Hematopoietic multipotent progenitor cell treated with erythropoietin and hydrocortisone succinate and interleukin-3 and kit ligand, for 17 days (in vitro differentiated cells): Measurements from ENCODE around the gene RABEP2.
"Not testable (repeated sequence)": the region's sequence is repeated elsewhere in the genome, so short reads cannot be mapped to it uniquely, and the experiment has no call there.

ENCODE experiments used
- DNase-seq: peaks from one replicate; pipeline ENCODE4 v3.0.0-alpha.2; 2015; ENCODE audit warnings: low spot score

RABEP2 gene

DNA sequence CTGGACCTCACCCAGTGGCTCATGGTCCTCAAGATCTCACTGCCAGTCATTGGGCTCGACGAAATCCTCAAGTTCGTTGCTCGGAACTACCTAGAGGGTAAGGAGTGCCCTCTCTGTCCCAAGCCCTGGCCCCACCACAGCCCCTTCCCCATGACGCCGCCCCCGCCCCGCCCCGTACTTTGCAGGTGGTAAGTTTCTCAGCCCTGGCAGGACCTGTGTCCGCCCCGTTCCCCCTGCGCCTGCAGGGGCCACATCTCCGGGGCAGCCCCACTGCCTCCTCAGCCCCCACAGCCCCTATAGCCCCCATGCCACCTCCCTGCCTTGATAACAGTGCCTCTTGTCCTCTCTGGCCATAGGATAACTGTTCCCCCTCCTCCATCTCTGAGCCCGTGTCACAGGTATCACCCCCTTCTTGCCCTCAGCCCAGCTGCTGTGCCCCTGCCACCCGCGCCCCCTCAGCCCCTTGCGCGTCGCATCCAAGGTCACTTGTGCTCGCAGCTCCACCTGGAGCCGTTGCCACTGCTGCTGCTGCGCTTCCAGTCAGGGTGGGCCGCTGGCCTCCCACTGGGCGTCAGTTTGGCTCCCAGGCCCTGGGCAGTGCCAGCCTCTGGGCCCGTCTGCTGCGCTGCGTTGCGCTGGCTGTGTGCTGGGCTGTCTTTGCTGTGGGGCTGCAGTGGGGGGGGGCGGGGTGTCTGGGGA, 21.5 kb downstream of the RABEP2 start:
- DNase-seq, result no peak

DNA sequence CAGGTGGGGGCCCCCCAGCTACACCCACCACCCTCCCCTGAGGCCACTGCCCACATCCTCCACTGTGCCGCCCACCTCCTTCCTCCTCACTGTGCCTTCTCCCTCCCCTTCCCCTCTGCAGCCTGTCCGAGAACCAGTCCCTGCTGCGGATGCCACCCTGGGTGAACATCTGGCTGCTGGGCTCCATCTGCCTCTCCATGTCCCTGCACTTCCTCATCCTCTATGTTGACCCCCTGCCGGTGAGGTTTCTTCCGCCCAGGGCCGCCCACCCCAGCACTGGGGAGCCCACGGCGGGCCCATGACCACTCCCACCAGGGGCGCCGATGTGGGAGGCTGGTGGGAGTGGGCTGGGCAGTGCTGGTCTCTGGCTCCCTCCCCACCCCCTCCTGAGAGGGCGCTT, 22.1 kb downstream of the RABEP2 start:
- no peak for DNase-seq

DNA sequence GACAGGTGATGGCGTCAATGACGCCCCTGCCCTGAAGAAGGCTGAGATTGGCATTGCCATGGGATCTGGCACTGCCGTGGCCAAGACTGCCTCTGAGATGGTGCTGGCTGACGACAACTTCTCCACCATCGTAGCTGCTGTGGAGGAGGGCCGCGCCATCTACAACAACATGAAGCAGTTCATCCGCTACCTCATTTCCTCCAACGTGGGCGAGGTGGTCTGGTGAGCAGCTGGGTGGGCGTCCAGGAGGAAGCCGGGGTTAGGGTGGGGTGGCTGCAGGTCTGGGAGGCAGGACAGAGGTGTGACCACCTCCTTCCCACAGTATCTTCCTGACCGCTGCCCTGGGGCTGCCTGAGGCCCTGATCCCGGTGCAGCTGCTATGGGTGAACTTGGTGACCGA, 23.2 kb downstream of the RABEP2 start:
- DNase-seq, result no peak

DNA sequence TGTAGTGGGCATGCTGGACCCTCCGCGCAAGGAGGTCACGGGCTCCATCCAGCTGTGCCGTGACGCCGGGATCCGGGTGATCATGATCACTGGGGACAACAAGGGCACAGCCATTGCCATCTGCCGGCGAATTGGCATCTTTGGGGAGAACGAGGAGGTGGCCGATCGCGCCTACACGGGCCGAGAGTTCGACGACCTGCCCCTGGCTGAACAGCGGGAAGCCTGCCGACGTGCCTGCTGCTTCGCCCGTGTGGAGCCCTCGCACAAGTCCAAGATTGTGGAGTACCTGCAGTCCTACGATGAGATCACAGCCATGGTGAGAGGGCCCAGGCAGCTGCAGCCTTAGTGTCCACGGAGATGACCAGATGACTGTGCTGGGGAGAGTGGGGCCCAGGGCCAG, 24.4 kb downstream of the RABEP2 start:
- DNase-seq, result no peak

DNA sequence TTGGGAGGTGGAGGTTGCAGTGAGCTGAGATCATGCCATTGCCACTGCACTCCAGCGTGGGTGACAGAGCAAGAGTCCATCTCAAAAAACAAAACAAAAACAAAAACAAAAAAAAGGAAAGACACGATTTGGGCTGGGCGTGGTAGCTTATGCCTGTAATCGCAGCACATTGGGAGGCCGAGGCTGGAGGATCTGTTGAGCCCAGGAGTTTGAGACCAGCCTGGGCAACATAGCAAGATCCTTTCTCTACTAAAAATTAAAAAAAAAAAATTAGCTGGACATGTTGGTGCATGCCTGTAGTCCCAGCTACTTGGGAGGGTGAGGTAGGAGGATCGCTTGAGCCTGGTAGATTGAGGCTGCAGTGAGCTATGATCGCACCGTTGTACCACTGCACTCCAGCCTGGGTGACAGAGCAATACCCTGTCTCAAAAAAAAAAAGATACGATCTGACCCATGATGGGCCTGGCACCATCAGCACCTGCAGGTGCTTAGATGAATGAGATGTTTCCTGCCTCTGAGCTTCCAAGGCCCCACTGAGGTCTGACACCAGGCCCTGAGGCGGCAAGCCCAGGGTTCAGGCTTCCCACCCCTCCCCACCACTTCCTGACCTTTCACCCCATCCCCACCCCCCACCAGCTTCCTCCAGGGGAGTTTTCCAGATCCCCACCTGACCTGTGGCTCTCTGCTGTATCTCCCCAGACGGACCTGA, 25.0 kb downstream of the RABEP2 start:
- no peak for DNase-seq

DNA sequence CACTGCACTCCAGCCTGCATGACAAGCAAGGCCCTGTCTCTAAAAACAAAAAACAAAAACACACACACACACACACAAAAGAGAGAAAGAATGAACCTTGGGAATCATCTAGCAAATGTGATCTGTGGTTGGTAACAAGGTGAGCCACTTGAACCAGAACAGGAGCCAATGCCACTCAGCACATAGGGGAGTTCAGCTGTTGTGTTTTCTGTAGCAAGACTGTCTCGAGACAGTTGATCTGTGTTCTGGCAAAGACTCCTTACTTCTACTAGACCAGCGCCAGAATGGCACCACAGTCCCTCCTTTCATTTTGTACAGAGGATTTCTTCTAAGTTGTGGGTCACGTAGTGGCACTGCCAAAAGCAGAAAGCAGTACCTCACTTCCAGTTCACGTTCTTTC, 26.1 kb downstream of the RABEP2 start:
- no peak for DNase-seq

DNA sequence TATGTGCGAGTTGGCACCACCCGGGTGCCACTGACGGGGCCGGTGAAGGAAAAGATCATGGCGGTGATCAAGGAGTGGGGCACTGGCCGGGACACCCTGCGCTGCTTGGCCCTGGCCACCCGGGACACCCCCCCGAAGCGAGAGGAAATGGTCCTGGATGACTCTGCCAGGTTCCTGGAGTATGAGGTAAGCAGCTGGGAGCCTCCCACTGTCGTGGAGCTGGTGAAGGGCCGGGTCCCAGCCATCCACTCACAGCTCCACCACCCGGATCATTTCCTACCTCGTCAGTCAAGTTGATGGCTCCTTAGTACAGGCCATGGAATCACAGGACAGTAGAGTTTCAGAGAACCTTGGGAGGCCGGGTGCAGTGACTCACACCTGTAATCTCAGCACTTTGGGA, 26.8 kb downstream of the RABEP2 start:
- DNase-seq, result no peak

DNA sequence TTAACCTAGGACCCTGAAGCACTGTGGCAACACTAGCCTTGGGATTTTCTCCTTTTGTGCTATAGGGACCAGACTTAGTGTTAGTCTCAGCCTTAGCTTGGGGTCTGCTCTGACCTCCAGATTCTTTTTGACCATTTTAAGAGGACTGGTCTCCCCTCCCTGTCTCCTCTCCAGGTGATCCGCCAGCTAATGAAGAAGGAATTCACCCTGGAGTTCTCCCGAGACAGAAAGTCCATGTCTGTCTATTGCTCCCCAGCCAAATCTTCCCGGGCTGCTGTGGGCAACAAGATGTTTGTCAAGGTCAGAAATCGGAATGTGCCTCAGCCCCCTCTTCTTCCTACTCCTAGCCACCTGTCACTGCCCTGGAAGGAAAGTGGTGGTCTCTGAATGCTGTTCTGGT, 27.2 kb downstream of the RABEP2 start:
- DNase-seq, result no peak

DNA sequence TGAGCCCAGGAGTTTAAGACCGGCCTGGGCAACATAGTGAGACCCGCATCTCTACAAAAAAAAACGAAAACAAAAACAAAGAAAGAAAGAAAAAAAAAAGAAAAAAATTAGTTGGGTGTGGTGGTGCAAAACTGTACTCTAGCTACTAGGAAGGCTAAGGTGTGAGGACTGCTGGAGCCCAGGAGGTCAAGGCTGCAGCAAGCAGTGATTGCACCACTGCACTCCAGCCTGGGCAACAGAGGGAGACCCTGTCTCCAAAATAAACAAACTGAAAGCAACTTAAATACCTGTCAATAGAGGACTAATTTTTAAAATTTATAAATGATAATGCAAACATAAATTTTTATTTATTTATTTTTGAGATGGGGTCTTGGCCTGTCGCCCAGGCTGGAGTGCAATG, 29.4 kb downstream of the RABEP2 start:
- DNase-seq, result no peak

DNA sequence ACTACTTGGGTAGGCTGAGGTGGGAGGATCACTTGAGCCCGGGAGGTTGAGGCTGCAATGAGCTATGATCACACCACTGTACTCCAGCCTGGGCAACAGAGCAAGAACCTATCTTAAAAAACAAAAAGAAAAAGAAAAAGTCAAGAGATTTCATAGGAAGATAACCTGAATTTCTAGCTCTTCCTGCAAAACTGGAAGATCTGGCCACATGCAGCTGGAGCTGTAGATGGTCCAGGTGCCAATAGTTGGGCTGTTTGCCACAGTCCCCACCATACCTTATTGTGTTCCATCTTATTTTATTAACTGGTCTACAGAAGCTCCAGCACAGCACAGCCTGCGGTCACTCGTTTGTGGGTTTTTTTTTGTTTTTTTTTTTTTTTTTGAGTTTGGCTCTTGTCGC, 31.7 kb downstream of the RABEP2 start:
- DNase-seq, result no peak

DNA sequence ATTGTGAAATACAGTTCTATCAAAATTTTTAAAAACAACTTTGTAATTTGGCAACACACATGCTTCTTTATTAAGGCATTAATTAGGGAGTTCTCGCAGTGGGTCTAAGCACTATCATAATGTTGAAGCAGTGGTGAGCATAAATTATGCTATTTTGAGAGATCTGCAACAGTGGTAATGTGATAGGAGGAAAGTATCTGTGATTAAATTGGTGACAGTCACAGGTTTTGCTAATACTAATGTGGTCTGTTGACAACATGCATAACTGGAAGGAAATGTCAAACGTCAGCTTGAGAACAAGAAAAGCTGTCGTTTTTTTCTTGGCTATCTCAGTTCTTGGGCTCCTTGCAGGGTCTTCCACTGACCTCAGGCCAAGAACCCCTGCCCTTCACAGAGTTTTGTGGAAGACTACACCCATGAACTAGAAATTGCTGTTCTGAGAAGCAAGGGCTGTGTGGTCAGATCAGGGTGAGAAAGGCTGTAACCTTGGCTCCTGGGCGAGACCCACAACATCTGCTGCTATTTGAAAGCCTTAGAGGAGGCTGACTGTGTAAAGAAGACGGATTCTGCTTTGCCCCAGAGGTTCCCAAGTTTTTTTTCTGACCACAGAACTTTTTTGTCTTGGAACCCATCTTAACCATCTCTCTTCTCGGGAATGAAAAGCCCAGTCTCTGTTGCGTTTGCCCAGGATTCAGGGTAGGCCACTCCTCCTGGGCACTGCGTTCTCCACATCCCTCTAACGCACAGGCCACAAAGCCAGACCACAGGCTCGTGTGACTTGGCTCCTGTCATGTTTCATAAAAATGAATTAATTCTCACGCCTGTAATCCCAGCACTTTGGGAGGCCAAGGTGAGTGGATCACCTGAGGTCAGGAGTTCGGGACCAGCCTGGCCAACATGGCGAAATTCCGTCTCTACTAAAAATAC, 32.8 kb downstream of the RABEP2 start:
- no peak for DNase-seq

DNA sequence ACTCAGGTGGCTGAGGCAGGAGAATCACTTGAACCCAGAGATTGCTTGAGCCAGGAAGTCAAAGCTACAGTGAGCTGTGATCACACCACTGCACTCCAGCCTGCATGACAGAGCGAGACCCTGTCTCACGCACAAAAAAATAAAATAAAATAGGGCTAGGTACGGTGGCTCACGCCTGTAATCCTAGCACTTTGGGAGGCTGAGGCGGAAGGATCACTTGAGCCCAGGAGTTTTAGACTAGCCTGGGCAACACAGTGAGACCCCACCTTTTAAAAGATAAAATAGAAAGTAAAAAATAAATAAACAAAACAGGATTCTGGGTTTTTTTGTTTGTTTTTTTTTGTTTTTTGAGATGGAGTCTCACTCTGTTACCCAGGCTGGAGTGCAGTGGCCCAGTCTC, 34.7 kb downstream of the RABEP2 start:
- not testable (repeated sequence) for DNase-seq

DNA sequence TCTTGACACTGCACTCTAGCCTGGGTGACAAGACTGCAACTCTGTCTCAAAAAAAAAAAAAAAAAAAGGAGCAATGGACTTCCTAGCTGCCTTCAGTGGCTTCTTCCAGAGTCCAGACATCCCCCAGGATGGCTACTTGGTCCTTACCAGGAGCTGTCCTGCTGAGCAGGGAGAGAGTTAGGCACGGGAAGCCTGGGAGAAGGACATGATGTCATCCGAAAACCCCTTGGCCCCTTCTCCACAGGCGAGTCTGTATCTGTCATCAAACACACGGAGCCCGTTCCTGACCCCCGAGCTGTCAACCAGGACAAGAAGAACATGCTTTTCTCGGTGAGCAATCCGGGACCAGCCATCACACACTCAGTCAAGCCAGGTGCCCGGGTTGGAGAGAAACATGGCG, 38.1 kb downstream of the RABEP2 start:
- DNase-seq, result no peak

DNA sequence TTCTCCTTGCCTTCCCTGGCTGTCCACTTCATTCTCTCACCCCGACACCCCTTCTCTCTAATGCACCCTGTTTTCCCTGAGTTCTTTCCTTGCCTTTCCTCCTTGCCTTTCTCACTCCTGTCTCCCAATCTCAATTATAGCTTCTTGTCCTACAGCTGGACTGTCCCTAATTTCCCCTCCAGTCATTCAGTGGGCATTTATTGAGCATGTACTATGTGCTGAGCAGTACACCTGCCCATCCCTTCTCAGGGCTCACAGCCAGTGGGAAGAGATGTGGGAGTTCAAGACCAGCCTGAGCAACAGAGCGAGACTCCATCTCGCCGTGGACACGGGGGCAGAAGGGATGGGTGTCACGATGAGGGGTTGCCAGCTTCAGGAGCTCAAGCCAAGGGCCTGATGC, 41.0 kb downstream of the RABEP2 start:
- no peak for DNase-seq

DNA sequence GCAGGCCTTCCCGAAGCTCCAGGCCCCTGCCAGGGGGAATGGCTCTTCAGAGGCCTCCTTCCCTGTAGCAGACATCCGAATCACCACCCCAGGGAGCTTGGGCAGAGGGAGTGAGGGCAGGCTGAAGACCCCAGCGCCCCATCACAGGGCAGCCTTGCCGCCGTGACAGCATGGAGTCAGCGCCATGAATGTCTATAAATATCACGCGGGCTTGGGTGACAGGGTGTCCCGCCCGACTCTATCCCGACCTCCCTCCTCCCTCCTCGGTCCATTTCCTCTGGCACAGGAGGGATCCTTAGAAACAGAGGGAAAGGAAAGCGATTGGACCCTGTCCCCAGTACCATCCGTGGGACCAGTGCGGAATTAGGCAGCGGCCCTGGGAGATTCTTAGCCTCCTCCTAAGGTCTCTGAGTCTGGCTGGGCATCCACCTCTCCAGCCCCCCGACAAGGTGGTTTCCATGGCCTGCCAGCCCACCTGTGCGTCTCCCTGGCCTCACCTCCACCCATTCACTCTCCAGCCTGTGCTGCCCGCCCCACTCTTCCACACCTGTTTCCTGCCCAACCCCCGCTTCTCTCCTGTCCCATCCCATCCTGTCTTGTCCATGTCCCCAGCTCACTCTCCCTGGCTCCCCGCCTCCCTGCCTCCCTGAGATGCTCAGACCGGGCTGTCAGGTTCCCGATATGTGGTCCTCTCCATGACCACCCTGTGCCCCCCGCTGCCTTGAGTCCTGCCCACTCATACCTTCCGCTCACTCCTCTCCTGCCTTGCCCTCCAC, 41.6 kb downstream of the RABEP2 start:
- no peak for DNase-seq

DNA sequence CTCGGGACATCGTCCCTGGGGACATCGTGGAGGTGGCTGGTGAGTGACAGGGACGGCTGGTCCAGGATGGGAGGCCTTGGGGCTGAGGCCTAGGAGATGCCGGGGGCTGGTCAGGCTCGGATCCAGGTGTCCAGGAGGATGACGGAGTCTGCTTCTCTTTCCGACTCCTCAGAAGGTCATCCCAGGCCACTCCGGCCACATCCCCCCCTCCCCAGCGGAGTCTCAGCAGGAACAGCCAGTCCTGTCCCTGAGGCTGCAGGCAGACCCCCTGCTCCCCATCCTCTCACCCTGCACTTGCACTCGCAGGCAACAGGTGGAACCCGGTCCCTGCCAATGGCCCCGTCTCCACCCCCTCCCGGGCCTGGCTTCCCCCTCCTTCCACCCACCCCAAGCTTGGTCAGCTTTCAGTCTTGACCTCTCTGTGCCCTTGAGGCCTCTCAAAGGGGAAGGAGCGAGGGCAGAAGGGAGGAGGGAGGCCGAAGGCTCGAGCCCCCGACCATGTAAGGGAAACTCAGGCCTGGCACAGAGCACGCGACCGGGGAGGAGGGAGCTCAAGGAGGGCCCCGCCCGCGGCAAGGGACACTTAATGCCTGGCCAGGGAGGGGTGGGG, 42.4 kb downstream of the RABEP2 start:
- DNase-seq, result no peak

DNA sequence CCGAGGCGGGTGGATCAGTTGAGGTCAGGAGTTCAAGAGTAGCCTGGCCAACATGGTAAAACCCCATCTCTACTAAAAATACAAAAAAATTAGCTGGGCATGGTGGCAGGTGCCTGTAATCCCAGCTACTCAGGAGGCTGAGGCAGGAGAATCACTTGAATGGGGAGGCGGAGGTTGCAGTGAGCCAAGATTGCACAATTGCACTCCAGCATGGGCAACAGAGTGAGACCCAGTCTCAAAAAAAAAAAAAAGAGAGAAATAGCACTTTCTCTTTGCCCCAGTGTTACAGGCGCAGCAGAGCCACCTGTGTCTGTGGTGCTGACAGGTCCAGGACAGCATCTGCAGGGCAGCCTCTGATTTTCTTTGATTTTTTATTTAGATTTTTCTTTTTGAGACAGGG, 43.5 kb downstream of the RABEP2 start:
- DNase-seq, result not testable (repeated sequence)

DNA sequence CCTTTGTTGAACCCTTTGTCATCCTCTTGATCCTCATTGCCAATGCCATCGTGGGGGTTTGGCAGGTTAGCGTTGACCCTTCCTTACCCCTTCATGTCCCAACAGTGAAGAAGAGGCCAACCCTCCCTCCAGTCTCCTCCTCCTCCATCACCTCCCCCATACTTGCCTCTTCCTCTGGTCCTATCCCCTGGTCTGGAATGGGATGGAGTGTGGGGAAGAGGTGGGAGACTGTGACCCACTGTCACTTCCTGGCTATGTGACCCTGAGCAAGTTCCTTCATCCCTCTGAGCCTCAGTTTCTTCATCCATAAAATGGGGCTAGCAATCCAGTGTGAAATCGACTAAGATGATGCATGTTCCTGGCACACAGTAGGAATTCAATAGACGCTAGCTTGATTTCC, 44.1 kb downstream of the RABEP2 start:
- no peak for DNase-seq

DNA sequence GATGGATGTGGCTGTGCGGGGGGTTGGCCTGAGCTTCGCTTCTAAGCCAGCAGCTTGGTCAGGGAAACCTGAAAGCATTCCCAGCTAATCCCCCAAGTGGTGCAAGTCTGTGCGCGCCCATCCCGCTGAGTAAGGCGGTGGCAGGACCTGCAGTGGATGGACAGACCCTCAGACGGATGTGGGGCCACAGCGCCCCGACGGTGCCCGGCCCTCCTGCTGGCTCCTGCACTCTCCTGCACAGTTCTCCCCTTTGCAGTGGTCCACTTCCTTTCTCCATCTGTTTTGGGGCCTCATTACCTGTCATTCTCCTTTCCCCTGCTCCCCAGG, 44.5 kb downstream of the RABEP2 start:
- DNase-seq, result no peak

DNA sequence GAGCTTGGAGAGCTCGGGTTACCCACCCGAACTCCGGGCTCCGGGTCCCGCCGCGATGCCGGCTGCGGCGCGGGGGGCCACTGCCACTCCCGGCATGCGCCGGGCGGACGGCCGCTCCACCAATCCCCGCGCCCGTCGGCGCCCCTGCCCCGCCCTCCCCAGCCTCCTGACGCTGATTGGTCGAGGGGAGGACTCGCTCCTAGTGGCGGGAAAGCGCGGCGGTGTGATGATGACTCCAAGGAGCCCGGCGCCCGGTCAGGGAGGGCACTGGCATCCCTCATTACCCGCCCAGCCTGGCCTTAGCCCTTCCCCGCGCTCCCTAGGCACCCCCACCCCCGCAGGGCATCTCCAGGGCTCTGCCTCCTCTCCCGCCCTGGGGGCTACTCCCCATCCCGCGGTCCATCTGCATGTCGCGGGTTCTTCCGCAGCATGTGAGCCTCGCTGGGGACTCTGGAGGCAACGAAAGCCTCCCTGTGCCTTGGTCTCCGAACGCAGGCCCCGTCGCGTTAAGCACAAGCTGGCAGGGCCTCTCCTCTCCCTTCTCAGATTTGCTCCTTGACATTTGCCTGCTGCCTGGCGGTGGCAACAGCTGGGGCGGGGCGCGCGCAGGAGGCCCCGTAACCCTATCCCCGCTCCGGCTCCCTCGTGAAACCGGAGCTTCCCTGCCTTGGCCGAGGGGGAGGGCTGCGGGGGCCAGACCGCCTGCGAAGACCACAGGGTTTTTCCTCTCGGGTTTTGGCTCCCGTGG, 45.0 kb downstream of the RABEP2 start:
- DNase-seq, result peak; percentile 63

DNA sequence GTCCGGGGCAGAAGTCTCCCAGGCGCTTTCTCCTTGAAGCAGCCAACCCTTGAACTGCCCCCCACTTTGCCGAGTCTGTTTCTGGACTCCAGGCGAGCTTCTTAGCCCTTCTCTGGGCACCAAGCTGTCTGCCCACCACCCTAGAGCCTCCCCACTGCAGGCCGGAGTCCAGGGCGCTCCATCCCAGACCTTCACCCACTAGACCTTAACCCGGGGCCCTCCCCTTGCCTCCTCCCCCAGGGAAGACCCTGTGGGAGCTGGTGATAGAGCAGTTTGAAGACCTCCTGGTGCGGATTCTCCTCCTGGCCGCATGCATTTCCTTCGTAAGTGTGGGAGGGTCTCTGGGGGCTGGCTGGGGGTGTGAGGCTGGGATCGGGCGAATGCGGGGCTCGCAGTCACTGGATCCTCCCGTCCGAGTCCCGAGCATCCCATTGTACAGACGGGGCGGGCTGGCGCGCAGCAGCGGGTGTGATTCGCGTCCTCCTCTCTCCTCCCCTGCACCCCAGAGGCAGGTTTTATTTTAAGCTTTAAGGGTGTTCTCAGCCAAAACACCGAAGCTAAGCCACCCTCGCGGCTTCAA, 45.7 kb downstream of the RABEP2 start:
- DNase-seq, result no peak
